CD4-positive, alpha-beta T cell treated with Interleukin-1 beta for 1 hour (primary cell): ENCODE measurements around the gene CKAP2L.

Experiments used
- DNase-seq, 2 donors: peaks; one replicate each; pipeline ENCODE4 v3.0.0-alpha.2; 2020 to 2022

CKAP2L gene

DNA sequence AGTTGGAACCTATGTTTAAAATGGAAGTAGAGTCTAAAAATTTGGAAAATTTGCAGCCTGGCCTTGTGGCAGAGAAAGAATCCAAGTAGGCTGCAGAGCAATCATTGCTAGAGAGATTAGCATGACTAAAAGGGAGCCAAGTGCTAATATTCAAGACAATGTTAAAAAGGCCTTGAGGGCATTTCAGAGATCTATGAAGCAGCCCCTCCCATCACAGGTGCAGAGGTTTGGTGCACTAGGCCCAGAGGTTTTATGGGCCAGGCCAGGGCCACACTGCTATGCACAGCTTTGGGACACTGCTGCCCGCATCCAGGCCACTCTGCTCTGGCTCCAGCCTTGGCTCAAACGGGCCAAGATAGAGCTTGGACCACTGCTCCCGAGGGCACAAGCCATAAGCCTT is 26.6 kb upstream of the CKAP2L start:
- no peak for DNase-seq

- DNase-seq: no peak
Observed at GRCh38 chr2:112790305-112790704, 25.9 kb upstream of the CKAP2L start.

DNA sequence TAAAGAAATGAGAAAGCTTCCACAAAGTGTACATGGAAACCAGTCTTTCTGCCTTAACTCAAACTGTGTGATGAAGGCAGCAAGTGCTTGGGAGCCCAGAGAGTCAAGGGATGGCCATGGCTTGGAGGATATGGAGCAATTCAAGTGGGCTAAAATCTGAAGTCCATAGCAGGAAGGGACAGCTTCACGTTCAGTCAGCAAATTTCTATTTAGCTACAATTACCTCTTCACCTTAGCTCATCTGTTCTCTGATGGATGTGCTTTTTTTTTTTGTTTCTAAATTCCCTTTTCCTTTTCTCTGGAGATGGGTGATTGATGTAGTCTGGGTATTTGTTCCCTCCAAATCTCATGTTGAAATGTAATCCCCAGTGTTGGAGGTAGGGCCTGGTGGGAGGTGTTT is 24.8 kb upstream of the CKAP2L start:
- DNase-seq: no peak

- no peak for DNase-seq
Observed at GRCh38 chr2:112788653-112789052, 24.2 kb upstream of the CKAP2L start.

- no peak for DNase-seq
Observed at GRCh38 chr2:112787729-112788393, 23.5 kb upstream of the CKAP2L start.

GRCh38 chr2:112787294-112787693 is 22.9 kb upstream of the CKAP2L start:
- DNase-seq: no peak

DNA sequence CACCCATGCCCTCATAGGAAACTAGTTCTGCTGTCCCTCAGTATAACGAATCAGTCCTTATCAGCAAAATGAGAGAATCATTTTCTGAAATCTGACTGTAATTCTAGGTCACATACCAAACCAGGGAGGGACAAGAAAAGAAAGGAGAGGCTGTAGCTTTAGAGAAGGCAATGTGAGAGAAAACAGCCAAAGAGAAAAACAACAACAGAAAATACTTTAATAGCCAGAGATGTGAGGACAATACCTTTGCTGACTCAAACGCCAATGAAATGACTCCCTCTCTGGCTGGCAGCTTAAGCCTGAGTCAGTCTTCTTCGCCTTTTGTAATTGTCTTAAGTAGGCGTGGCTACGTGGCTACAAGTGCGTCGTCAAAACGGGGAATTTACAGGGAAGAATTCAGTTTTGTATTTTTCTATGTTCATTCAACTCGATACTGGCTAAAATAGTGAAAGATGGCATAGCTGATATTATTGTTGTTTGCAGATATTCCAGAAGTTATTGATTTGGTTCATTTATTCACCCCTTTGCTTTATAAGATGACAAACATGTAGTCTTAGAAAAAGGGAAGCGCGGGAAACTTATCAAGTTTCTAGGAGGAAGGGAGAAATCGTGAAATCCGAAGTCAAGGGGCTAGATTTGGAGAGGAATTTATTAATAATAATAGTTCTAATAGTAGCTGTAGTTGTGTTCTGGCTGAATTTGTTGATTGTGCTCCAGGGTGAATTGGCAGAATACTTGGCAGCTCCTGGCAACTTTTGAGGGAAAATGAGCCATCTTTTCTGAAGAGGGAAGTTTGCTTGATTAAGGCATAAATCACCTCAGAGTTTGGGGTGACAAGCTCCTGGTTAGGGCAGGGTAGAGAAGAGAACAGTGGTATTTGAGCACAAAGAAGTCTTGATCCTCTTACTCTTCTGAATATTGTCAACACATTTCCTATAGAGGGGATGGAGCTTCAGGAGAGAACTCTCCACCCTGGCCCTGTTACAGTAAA is 20.1 kb upstream of the CKAP2L start, which contains the start of gene IL1A:
IL1A (minus strand) TSS at position 295 of the 991 bp plus-strand sequence. CDS start 723 bp downstream, outside the sequence.
- DNase-seq: peak in 1 of 2 donors; percentile 47

GRCh38 chr2:112783187-112783714 is 18.8 kb upstream of the CKAP2L start:
- DNase-seq: no peak

GRCh38 chr2:112782234-112782799 is 17.9 kb upstream of the CKAP2L start:
- no peak for DNase-seq

DNA sequence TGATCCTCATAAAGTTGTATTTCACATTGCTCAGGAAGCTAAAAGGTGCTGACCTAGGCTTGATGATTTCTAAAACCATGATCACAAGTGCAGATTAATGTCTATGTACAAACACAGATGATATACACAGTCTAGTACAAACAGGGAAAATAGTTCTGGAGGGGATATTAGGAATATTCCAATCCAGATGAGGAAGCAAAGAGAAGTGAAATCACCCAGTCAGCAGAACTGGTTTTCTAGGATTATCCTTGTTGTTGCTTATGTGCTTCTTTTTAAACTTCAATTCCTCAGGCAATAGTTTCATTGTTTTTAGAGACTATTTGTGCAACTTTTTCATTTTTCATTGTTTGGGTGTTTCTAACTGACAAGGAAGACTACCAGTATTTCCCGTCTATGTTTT is 15.2 kb upstream of the CKAP2L start:
- no peak for DNase-seq

GRCh38 chr2:112777036-112777435 is 12.6 kb upstream of the CKAP2L start:
- no peak for DNase-seq

DNA sequence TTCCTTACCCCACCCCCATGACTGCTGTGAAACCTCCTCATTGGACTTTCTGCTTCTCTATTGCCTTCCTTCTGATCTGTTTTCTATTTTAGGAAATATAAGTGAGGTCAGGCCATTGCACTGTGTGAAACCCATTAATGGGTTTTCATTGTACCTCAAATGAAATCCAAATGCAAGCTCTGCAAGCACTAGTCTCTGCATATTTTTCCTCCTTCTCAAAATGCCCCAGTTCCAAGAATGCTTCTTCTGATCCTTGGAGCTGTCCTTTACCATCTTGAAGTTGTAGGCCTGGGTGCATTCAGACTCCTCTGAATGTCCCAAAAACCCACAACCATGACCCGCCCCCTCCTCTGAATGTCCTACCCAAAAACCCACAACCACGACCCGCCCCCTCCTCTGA is 11.7 kb upstream of the CKAP2L start:
- DNase-seq: no peak

DNA sequence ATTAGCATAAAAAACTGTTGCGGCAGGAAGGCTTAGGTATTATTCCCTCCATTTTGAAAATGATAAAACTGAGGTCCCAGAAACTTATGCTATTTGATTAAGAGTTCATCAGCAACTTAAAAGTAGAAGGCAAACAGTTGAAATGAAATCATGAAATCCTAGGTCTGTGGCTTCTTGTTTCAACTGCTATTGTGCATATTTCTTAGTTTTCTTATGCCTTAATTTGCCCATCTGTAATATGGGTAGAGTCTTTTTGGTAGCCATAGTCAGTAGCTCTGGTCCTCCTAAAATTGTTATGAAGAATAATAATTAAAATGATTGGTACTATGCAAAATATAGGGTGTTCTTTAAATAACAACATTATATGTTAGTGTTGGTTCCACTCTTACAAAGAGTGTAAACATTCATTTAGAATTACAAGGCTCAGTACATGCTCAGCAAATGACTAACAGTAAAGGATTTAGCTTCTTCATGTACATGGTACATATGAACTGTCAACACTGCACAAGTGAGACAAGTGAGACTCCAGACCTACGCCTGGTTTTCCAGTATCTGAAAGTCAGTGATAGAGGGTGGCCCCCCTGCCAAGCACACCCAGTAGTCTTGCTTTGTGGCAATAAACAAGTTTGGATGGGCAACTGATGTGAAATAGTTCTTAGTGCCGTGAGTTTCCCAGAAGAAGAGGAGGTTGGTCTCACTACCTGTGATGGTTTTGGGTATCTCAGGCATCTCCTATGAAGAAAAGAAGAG is 10.3 kb upstream of the CKAP2L start:
- DNase-seq: no peak

GRCh38 chr2:112773556-112773955 is 9.1 kb upstream of the CKAP2L start:
- DNase-seq: no peak

DNA sequence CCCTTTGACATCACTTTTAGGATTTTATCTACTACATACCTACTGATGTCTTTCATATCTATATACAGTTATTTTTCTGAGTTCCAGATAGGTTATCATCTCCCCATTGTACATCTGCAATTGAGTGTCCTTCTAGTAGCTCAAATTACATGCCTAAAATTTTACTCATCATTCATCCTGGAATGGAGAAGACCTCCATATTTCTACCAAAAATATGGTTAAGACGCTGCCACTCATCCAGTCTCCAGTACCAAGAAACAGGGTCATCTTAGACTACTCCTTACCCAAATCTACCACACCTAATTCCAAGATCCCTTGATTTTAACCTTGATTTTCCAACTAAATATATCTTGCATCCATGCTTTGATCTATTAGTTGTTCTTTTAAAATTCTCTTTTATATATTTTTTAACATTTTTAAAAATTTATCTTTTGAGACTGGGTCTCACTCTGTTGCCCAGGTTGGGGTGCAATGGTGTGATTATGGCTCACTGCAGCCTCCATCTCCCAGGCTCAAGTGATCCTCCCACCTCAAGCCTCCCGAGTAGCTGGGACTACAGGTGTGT is 8.6 kb upstream of the CKAP2L start:
- DNase-seq: no peak

GRCh38 chr2:112772322-112772721 is 7.9 kb upstream of the CKAP2L start:
- no peak for DNase-seq

GRCh38 chr2:112768432-112768831 is 4.0 kb upstream of the CKAP2L start:
- no peak for DNase-seq

GRCh38 chr2:112767693-112768330 is 3.4 kb upstream of the CKAP2L start:
- peak in 1 of 2 donors; percentile 26 for DNase-seq

DNA sequence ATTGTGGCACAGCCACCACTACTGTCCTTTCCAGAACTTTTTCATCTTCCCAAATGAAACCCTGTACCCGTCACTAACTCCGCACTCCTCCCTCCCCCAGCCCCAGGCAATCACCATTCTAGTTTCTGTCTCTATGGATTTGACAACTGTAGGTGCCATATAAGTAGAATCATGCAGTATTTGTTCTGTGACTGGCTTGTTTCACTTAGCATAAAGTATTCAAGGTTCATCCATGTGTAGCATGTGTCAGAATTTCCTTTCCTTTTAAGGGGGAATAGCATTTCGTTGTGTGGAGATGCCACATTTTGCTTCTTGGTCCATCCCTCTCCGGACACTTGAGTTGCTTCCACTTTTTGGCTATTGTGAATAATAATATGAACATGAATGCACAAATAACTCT is 842 bp upstream of the CKAP2L start:
- no peak for DNase-seq

GRCh38 chr2:112762276-112762675 is 2.1 kb downstream of the CKAP2L start:
- no peak for DNase-seq

DNA sequence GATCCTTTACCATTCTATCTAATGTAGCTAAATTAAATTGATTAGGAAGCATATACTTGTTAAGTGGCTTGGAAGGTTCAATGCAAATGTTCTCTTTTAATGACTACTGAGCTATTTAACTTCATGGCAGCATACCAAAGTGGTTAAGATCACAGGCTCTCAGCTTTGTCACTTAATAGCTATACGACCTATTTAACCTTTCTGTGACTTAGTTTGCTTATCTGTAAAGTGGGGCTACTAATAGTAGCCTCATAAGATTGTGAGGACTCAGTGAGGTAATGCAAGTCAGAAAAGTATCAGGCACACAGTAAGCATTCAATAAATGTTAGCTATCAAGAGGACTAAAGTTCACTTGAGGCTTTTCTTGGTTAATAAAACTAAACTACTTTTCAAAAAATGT is 4.3 kb downstream of the CKAP2L start:
- DNase-seq: no peak

- DNase-seq: no peak
Observed at GRCh38 chr2:112758711-112759110, 5.7 kb downstream of the CKAP2L start.
